K562 (cell line): Measurements from ENCODE around the gene PIM3. TPM values are rescaled to one million over a fixed set of nuclear protein-coding genes. Genes with fewer than 3 reads are reported as not detected.

Experiments
- CBX3 ChIP-seq, 2 experiments: IDR thresholded peaks; 1 replicate in 1 of 2; 2 replicates in 1 of 2; pipeline ENCODE4 v1.6.1; 2012; ENCODE audit warnings: inconsistent platforms in 2 of 2, low read length in 2 of 2, borderline replicate concordance in 1 of 2, control low read depth in 1 of 2
- CEBPB ChIP-seq: fragments of 450-650 bp; IDR thresholded peaks from 2 replicates; pipeline ENCODE4 v1.6.1; 2016; ENCODE audit warnings: missing genetic modification characterization, missing compliant biosample characterization
- E2F8 ChIP-seq: fragments of 450-650 bp; IDR thresholded peaks from 2 replicates; pipeline ENCODE4 v1.7.1; 2018; ENCODE audit warnings: mild to moderate bottlenecking, low read depth; ENCODE audit not compliant: partially characterized antibody
- HSF4 ChIP-seq: fragments of 250-450 bp; sonication (Bioruptor Pico); IDR thresholded peaks from 2 replicates; pipeline ENCODE4 v2.1.2; 2022; ENCODE audit warnings: mild to moderate bottlenecking, moderate library complexity, borderline replicate concordance
- KAT7 ChIP-seq: sonication (generic); formaldehyde crosslinking; IDR thresholded peaks from 2 replicates; pipeline ENCODE4 v1.8.0; 2022; ENCODE audit warnings: missing genetic modification reagents, mild to moderate bottlenecking, borderline replicate concordance
- MCM5 ChIP-seq: fragments of 450-650 bp; IDR thresholded peaks from 2 replicates; pipeline ENCODE4 v1.6.1; 2016; ENCODE audit warnings: low read depth
- MNT ChIP-seq, 2 experiments: fragments of 450-650 bp; conservative IDR thresholded peaks; 2 replicates each; pipeline ENCODE4 v1.6.1; 2017; ENCODE audit warnings: mild to moderate bottlenecking in 2 of 2, moderate library complexity in 2 of 2
- POLR2A ChIP-seq: fragments of 450-650 bp; conservative IDR thresholded peaks from 2 replicates; pipeline ENCODE4 v1.6.1; 2016
- RBFOX2 ChIP-seq: fragments of 200-400 bp; formaldehyde crosslinking; IDR thresholded peaks from 2 replicates; pipeline ENCODE4 v1.6.1; 2017; ENCODE audit warnings: low read depth, mild to moderate bottlenecking, low read length, moderate library complexity
- ZNF143 ChIP-seq: sonication (generic); formaldehyde crosslinking; IDR thresholded peaks from 2 replicates; pipeline ENCODE4 v1.9.0; 2022; ENCODE audit warnings: mild to moderate bottlenecking, missing genetic modification reagents
- ZNF316 ChIP-seq: fragments of 450-650 bp; IDR thresholded peaks from 2 replicates; pipeline ENCODE4 v1.6.1; 2016
- polyA plus RNA-seq, 8 experiments: library from polyadenylated mRNA; depleted of rRNA in 4 of 8; stranded (reverse) in 5 of 8; unstranded in 3 of 8; fragments of >200 nt; fragmentation: Nextera tagmentation in 2 of 8; fragmentation: Illumina TruSeq in 1 of 8; extraction: Ambion mirVana in 2 of 8; extraction: Trizol in 1 of 8; gene quantifications; 2 replicates each; pipeline versions ENCODE4 v1.2.1 to v1.2.3, GENCODE V29; 2011 to 2014; ENCODE audit warnings: inconsistent platforms in 1 of 8, missing spikeins in 1 of 8
- total RNA-seq, 7 experiments: library from RNA; depleted of rRNA in 6 of 7; stranded (reverse); fragments of >200 nt in 6 of 7; fragmentation: Illumina TruSeq in 2 of 7; extraction: Trizol in 2 of 7; gene quantifications; 2 replicates each; pipeline versions ENCODE4 v1.2.1 to v1.2.3, GENCODE V29; 2011 to 2021; ENCODE audit warnings: low replicate concordance in 1 of 7
- TF ChIP-seq, protein P1 (sequence below): sonication (generic); formaldehyde crosslinking; IDR thresholded peaks from 2 replicates; pipeline ENCODE4 v1.8.1; 2023; ENCODE audit warnings: mild to moderate bottlenecking, missing genetic modification reagents
- TF ChIP-seq, protein P2 (sequence below): fragments of 250-450 bp; sonication (Bioruptor Pico); IDR thresholded peaks from 2 replicates; pipeline ENCODE4 v1.9.0; 2021; ENCODE audit warnings: mild to moderate bottlenecking, inconsistent platforms
- TF ChIP-seq, protein P3 (sequence below): fragments of 450-650 bp; IDR thresholded peaks from 2 replicates; pipeline ENCODE4 v1.6.1; 2017; ENCODE audit warnings: mild to moderate bottlenecking, moderate library complexity

The PIM3 gene
- total and polyA plus RNA-seq, 9 of the 15 experiments (the other 6 are each of a cell fraction or from before 2014, with no cell fraction given), result 0.24 to 40.5 (median 5.3) TPM

DNA sequence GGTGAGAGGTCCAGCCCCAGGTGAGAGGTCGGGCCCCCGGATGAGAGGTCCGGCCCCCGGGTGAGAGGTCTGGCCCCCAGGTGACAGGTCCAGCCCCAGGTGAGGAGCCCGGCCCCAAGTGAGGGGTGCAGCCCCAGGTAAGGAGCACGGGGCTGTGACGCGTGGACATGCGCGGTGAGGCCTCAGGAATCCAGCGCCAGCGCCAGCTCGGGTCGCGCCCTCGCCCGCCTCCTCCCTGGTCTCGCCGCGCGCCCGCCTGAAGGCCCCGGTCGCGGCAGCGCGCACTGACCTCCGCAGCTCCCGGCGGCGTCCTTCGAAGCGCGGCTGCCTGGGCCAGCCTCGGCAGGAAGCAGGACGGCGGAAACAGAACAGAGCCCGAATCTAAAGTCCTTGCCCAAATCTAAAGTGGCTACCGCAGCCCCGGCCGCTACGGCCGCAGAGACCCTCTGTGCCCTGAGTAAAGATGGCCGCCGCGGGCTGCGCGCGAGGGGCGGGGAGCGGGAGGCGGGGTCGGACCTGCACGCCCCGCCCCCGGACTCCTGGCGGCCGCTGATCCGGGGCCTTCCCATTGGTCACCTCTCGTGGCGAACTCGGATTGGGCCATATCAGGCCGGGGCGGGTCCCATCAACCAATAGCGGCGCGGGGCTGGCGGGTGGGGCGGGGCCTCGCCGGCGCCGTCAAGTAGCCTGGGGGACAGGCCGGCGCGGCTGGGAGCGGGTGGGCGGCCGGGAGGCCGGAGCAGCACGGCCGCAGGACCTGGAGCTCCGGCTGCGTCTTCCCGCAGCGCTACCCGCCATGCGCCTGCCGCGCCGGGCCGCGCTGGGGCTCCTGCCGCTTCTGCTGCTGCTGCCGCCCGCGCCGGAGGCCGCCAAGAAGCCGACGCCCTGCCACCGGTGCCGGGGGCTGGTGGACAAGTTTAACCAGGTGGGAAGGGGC is 42.3 kb upstream of the PIM3 start, which contains the start of the genes ALG12 and CRELD2 (continued):
- TF ChIP-seq, protein P1, sequence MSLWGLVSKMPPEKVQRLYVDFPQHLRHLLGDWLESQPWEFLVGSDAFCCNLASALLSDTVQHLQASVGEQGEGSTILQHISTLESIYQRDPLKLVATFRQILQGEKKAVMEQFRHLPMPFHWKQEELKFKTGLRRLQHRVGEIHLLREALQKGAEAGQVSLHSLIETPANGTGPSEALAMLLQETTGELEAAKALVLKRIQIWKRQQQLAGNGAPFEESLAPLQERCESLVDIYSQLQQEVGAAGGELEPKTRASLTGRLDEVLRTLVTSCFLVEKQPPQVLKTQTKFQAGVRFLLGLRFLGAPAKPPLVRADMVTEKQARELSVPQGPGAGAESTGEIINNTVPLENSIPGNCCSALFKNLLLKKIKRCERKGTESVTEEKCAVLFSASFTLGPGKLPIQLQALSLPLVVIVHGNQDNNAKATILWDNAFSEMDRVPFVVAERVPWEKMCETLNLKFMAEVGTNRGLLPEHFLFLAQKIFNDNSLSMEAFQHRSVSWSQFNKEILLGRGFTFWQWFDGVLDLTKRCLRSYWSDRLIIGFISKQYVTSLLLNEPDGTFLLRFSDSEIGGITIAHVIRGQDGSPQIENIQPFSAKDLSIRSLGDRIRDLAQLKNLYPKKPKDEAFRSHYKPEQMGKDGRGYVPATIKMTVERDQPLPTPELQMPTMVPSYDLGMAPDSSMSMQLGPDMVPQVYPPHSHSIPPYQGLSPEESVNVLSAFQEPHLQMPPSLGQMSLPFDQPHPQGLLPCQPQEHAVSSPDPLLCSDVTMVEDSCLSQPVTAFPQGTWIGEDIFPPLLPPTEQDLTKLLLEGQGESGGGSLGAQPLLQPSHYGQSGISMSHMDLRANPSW, result no peak
- TF ChIP-seq, protein P2, sequence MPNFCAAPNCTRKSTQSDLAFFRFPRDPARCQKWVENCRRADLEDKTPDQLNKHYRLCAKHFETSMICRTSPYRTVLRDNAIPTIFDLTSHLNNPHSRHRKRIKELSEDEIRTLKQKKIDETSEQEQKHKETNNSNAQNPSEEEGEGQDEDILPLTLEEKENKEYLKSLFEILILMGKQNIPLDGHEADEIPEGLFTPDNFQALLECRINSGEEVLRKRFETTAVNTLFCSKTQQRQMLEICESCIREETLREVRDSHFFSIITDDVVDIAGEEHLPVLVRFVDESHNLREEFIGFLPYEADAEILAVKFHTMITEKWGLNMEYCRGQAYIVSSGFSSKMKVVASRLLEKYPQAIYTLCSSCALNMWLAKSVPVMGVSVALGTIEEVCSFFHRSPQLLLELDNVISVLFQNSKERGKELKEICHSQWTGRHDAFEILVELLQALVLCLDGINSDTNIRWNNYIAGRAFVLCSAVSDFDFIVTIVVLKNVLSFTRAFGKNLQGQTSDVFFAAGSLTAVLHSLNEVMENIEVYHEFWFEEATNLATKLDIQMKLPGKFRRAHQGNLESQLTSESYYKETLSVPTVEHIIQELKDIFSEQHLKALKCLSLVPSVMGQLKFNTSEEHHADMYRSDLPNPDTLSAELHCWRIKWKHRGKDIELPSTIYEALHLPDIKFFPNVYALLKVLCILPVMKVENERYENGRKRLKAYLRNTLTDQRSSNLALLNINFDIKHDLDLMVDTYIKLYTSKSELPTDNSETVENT (CRISPR knock-in tag), result peak; percentile 42; the same call in 1 of the 2 replicates
- TF ChIP-seq, protein P3, sequence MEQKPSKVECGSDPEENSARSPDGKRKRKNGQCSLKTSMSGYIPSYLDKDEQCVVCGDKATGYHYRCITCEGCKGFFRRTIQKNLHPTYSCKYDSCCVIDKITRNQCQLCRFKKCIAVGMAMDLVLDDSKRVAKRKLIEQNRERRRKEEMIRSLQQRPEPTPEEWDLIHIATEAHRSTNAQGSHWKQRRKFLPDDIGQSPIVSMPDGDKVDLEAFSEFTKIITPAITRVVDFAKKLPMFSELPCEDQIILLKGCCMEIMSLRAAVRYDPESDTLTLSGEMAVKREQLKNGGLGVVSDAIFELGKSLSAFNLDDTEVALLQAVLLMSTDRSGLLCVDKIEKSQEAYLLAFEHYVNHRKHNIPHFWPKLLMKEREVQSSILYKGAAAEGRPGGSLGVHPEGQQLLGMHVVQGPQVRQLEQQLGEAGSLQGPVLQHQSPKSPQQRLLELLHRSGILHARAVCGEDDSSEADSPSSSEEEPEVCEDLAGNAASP, result no peak
- TF ChIP-seq MCM5, result no peak
- TF ChIP-seq POLR2A, result peak; percentile 63; the same call in 1 of the 2 replicates
- no peak for TF ChIP-seq CEBPB (tag)
- no peak for TF ChIP-seq ZNF316
- 0 out of 2 replicates have a peak, but pooled peaks have one; percentile 41 for TF ChIP-seq KAT7 (CRISPR knock-in tag)
- TF ChIP-seq CBX3 (IDR thresholded peaks at IDR 0.05; ENCODE audit: borderline replicate concordance in 1 of 2, low read length in 2 of 2), result no peak
- peak; percentile 17 to 62; a peak in 1 of 4 replicates for TF ChIP-seq MNT (conservative IDR thresholded peaks at IDR 0.05)
- peak; percentile 56 for TF ChIP-seq E2F8
- TF ChIP-seq ZNF143 (CRISPR knock-in tag), result no peak
- TF ChIP-seq HSF4 (CRISPR knock-in tag), result no peak
- TF ChIP-seq RBFOX2, result peak; percentile 84
